NCI-H345 treated with DMSO at 0.1 percent for 48 hours (cell line): ENCODE data around the gene CAB39L.

ENCODE experiments used
- DNase-seq: peaks from one replicate; lab custom pipeline; 2025; ENCODE audit not compliant: unreplicated experiment; lab: John Stamatoyannopoulos, UW

CAB39L gene

DNA sequence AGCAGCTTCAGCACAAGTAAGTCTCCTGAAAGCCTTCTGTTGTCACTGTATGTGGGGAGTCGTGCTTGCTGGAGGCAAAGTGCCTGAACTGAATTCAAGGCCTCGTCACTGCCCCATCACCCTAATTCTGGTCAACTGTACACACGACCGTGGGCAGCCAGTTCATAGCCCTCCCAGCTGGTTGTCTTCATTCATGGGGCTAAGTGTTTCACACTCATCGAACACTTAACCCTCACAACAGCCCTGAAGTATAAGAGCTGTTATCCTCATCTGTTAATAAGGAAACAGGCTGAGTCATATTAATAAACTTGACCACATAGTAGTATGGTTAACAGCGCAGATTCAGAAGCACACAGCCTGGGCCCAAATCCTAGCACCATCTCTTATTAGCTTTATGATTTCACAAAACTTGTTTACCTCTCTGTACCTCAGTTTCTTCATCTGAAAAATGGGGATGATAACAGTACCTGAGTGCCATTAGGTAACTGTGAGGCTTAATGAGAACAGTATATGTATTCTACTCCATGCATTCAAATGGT lies 129.5 kb downstream of the CAB39L start:
- no peak for DNase-seq

DNA sequence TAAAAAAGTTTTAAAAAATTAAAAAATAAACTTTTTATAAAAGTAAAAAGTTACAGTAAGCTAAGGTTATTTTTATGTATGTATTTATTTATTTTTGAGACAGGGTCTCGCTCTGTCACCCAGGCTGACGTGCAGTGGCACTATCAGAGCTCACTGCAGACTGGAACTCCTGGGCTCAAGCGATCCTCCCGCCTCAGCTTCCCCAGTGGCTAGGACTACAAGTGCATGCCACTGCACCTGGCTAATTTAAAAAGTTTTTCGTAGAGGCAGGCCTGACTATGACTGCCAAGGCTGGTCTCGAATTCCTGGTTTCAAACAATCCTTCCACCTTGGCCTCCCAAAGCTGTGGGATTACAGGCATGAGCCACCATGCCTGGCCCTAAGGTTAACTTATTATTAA lies 132.0 kb downstream of the CAB39L start:
- DNase-seq = no peak

DNA sequence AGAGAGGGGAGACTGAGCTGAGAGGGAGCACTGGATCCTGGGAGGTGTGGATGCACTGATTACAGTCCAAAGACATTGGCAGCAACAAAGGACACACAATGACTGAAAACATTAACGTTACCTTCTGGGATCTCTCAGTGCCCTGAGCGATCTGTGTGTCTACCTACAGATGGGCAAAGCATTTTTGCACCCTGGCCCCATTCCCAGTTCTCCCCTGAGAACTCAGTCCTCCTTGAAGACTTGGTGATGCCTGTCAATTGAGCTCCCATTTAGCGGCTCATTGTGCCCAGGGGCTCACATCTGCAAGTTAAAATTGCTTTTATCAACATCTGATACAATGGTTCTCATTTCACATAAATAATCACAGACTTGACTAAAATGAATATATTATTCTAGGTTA lies 133.6 kb downstream of the CAB39L start:
- no peak for DNase-seq

DNA sequence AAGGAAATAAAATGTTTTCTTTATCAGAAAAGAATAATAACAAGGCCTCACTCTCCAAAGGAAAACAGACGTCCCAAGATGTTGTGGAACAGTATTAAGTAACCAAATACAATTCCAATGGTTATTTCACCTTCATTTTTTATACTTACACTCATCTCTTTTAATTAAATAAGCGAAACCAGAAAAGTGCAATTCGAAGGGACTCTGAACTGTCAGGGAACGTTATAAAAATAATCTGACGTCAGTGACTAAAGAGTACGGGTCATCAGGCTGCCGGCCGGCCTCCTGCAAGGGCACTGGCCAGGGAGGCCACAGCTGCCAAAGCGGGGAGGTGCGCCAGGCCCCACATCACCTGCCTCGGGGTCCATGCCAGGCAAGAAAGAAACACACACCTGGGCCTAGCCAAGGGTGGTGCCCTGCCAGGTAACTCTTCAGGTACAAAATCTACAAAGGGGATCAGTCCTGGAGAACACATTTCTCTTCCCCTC lies 134.9 kb downstream of the CAB39L start:
- DNase-seq = no peak

- DNase-seq = no peak
Measured at GRCh38 chr13:49308097-49308875, 135.6 kb downstream of the CAB39L start.

DNA sequence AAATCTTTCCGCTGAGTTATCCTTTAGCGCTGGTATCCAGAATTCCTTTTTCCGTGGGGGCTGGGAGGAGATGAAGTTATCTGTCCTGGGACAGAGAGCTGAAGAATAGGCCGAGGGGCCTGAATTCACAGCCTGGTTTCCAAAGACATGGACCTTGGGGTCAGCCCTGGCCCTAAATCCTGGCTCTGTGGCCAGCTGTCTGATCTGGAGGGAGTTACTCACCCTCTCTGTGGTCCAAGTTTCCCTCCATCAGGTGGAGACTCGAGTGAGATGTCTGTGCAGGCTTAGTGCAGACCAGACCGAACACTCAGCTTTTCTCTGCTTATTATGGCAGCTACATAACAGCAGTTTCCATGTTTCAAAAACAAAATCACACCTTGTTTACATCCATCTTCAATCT lies 136.5 kb downstream of the CAB39L start:
- no peak for DNase-seq

- no peak for DNase-seq
Measured at GRCh38 chr13:49305792-49306425, 138.0 kb downstream of the CAB39L start.

GRCh38 chr13:49304763-49305700 lies 138.8 kb downstream of the CAB39L start:
- DNase-seq = no peak

- DNase-seq = no peak
Measured at GRCh38 chr13:49304356-49304755, 139.5 kb downstream of the CAB39L start.

DNA sequence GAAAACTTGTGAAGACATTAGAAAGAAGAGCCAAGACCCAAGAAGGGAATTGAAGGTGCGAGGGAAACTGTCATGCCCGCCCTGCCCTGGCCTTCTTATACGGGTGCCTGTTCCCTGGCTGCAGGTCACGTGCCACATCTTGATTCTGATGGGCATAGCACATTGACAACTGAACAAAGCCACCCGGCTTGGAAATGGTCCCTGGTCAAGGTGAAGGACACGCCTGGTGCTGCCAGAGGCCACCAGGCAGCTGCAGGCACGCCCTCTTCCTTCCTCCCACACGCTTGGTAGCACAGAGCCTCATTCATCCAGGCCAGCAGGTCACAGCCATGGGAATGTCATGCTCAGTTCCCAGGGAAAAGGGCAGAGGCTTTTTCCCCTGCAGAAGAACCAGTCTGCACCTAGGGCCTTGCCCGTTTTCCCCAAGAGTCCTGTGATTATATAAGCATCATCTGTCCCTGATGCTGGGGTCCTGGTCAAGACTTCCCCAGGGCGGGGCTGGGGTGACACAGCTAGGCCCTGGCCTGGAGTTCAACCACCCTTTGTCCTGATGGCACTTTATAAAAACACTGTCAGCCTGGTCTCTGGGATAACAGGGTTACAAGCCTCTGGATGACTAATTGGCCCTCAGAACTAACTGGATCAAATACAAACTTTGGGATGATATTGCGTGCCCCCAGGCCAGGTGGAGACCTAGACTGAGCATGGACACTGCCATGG lies 140.2 kb downstream of the CAB39L start:
- DNase-seq = no peak

DNA sequence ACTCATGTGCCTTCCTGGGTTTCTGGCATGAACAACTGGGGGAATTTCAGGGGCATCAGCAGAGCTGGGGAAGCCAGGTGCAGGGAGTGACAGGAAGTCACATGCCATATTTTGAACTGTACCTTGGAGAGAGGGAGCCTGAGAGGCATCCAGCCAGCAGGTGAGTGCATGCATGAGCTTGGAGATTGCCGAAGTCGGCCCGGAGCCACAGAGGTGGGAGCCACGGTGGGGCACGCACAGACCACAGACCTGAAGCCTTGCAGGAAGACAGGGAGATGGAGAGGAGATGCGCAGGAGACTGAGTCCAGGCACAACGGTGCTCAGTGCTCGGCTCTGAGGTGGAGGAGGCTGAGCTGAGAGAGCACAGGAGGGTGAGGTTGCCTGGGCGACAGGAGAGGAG lies 141.0 kb downstream of the CAB39L start:
- no peak for DNase-seq

- no peak for DNase-seq
Measured at GRCh38 chr13:49302222-49302621, 141.6 kb downstream of the CAB39L start.

- DNase-seq = peak; percentile 3
Measured at GRCh38 chr13:49300739-49301589, 142.9 kb downstream of the CAB39L start.

GRCh38 chr13:49300276-49300675 lies 143.6 kb downstream of the CAB39L start:
- no peak for DNase-seq

DNA sequence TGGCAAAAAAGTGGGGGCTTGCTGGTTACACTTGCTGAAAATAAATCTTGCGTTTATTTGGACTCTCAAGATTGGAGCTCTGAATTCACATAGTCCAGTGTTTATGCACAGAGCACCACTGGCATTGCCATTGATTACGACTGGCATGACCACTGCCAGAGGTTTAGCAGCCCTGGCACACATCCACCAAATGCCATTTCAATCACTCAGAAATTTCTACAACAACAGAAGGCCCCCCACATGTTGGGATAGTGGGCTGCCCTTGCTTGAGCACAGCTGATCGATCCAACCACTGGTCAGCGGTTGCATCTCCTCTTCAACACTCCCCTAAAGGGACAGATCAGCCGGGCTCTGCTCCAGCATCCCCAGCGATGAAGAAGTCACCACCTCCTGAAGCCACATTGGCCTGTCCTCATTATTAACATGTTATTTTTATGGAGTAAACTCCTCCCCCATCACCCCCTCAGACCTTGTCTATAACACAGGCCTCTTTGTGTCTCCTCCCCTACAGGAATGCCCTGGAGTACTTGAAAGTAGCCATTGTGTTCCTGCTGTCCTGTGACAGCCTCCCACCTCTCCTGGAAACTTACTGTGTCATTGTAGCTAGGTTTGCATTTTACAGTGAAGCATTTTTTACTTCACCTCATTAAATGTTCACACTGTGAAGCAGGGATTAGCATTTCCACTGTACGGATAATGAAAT lies 144.8 kb downstream of the CAB39L start:
- DNase-seq = no peak

DNA sequence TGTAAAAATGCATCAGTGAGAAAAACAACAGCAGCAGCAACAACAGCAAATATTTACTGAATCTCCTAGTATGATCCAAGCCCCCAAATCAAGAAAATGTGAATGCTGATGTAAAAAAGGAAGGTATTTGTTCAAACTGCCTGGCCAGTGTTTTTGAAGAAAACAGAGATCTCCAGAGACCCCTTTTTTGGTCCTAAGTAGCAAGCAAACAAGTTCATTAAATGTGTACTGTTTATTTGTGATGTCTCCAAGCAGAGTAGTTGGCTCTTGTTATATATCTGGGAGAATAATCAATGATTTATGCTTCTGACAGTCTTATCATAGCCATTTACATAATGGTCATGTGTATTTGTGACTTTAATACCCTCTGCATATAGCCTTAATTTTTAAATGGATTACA lies 145.4 kb downstream of the CAB39L start:
- no peak for DNase-seq

DNA sequence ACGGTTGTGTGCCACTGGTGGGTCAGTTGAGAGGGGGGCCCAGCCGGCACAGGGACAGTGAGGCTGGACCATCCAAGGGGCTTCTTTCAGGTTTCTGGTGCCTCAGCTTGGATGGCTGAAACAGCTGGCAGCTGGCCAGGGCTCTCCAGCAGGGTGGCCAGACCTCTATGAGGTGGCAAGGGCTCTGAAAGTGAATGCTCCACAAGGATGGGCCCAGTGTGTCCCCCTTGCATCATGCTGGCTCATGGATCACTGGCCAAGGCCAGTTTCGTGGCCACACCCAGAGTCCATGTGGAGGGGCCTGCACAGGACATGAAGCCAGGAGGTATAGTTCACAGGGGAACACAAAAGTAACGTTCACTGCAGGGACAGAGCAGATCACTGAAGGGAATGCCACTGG lies 146.5 kb downstream of the CAB39L start:
- no peak for DNase-seq

GRCh38 chr13:49296659-49297058 lies 147.2 kb downstream of the CAB39L start:
- DNase-seq = no peak

DNA sequence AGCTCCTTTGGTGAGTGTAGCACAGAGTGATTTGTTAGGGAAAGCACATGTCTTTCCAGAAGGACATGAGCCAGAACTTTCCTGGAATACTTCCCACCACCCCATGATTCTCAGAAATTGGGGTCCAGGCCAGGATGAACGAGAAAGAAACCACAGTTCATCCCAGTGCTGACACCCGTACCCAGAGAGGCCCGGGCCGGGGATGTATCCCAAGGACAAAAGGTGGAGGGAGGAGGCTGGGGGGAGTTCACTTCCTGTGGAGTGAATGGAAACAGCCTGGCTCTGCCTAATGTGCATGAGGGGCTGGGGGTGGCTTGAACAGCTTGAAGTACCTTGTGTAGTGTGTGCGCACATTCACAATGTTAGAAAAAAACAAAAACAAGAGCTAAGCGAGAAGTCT lies 148.6 kb downstream of the CAB39L start:
- DNase-seq = no peak
